Neutrophil (primary cell): ENCODE measurements around the gene ID1.
"Not testable (repeated sequence)": the region's sequence is repeated elsewhere in the genome, so short reads cannot be mapped to it uniquely, and the experiment has no call there.

Source experiments
- H3K27ac ChIP-seq: fragments of 200-600 bp; sonication (generic); 2 replicates; pipeline ENCODE4 v1.5.1; 2016; ENCODE audit warnings: mild to moderate bottlenecking, moderate library complexity
- H3K27me3 ChIP-seq: fragments of 200-600 bp; sonication (generic); 2 replicates; pipeline ENCODE4 v1.6.0; 2016; ENCODE audit warnings: mild to moderate bottlenecking
- H3K36me3 ChIP-seq: fragments of 200-600 bp; sonication (generic); 2 replicates; pipeline ENCODE4 v1.5.1; 2017
- H3K4me1 ChIP-seq, 2 experiments: fragments of 200-600 bp in 1 of 2; sonication (generic) in 1 of 2; 1 replicate in 1 of 2; 2 replicates in 1 of 2; pipeline versions ENCODE4 v1.5.1 to v1.6.1; 2013 to 2016; ENCODE audit warnings: low read depth in 1 of 2, low read length in 1 of 2, mild to moderate bottlenecking in 1 of 2, moderate library complexity in 1 of 2; ENCODE audit not compliant: control insufficient read depth in 1 of 2, insufficient read depth in 1 of 2
- H3K4me3 ChIP-seq, 2 experiments: fragments of 200-600 bp in 1 of 2; sonication (generic) in 1 of 2; 1 replicate in 1 of 2; 2 replicates in 1 of 2; pipeline ENCODE4 v1.5.1; 2013 to 2016; ENCODE audit warnings: low read depth in 1 of 2, low read length in 1 of 2, mild to moderate bottlenecking in 1 of 2, moderate library complexity in 1 of 2
- H3K9me3 ChIP-seq: fragments of 200-600 bp; sonication (generic); 2 replicates; pipeline ENCODE4 v1.5.1; 2016
- CTCF ChIP-seq: fragments of 200-600 bp; sonication (generic); IDR thresholded peaks from 2 replicates; pipeline ENCODE4 v1.5.1; 2016; ENCODE audit warnings: antibody characterized with exemption

The ID1 gene

GRCh38 chr20:31595380-31595653 is 9.8 kb upstream of the ID1 start:
- no peak overlapping the region for H3K27ac ChIP-seq
- H3K9me3 ChIP-seq: no peaks in the 10 kb centered on the region
- no peaks in the 10 kb centered on the region for H3K27me3 ChIP-seq
- H3K4me1 ChIP-seq: peaks cover 0 to 2% of the 10 kb centered on the region in 2 experiments
- no peaks in the 10 kb centered on the region for H3K36me3 ChIP-seq
- no peak overlapping the region for H3K4me3 ChIP-seq
- TF ChIP-seq CTCF: no peak

- no peak for TF ChIP-seq CTCF
- no peaks in the 10 kb centered on the region for H3K27me3 ChIP-seq
- H3K4me1 ChIP-seq: peaks cover 0 to 2% of the 10 kb centered on the region in 2 experiments
- no peaks in the 10 kb centered on the region for H3K9me3 ChIP-seq
- no peak overlapping the region for H3K27ac ChIP-seq
- no peaks in the 10 kb centered on the region for H3K36me3 ChIP-seq
- no peak overlapping the region for H3K4me3 ChIP-seq
These were observed 9.3 kb upstream of the ID1 start for GRCh38 chr20:31595654-31596411.

- not testable (repeated sequence) for H3K27me3 ChIP-seq, H3K36me3 ChIP-seq, H3K4me1 ChIP-seq, H3K9me3 ChIP-seq, H3K4me3 ChIP-seq, H3K27ac ChIP-seq
These were observed 8.7 kb upstream of the ID1 start for GRCh38 chr20:31596412-31596715.

GRCh38 chr20:31596831-31597480 is 8.1 kb upstream of the ID1 start:
- Histone ChIP-seq H3K4me1 (no peaks in the 10 kb centered on the region), H3K4me3 (no peak overlapping the region), H3K36me3 (no peaks in the 10 kb centered on the region), H3K27me3 (no peaks in the 10 kb centered on the region), H3K9me3 (no peaks in the 10 kb centered on the region), H3K27ac (no peak overlapping the region)
- TF ChIP-seq CTCF: no peak

GRCh38 chr20:31597481-31597855 is 7.6 kb upstream of the ID1 start:
- H3K27ac ChIP-seq: no peak overlapping the region
- H3K4me1 ChIP-seq: peaks cover under 1% of the 10 kb centered on the region in 2 experiments
- no peak for TF ChIP-seq CTCF
- H3K4me3 ChIP-seq: no peak overlapping the region
- no peaks in the 10 kb centered on the region for H3K27me3 ChIP-seq
- no peaks in the 10 kb centered on the region for H3K36me3 ChIP-seq
- H3K9me3 ChIP-seq: no peaks in the 10 kb centered on the region

GRCh38 chr20:31602431-31602778 is 2.7 kb upstream of the ID1 start:
- peaks cover 31% of the 10 kb centered on the region for H3K27me3 ChIP-seq
- H3K27ac ChIP-seq: no peak overlapping the region
- no peaks in the 10 kb centered on the region for H3K36me3 ChIP-seq
- TF ChIP-seq CTCF: no peak
- no peak overlapping the region for H3K4me3 ChIP-seq
- no peaks in the 10 kb centered on the region for H3K9me3 ChIP-seq
- peaks cover 36 to 38% of the 10 kb centered on the region in 2 experiments for H3K4me1 ChIP-seq
